GM12865 (cell line): ENCODE data around the gene SERPINA6.
A peak's percentile ranks its signal among the peaks of the same experiment; 100 is the strongest.

Experiments
- DNase-seq: peaks from one replicate; pipeline ENCODE4 v3.0.0; 2010; ENCODE audit warnings: low read depth
- H3K4me3 ChIP-seq: 2 replicates; pipeline ENCODE4 v1.5.1; 2011; ENCODE audit warnings: mild to moderate bottlenecking, low read depth, low read length, control low read depth
- TF ChIP-seq, protein P1 (sequence below): IDR thresholded peaks from 2 replicates; pipeline ENCODE4 v1.5.1; 2011; ENCODE audit warnings: low read length, control low read depth, low read depth, inconsistent platforms; ENCODE audit not compliant: insufficient read depth; ENCODE audit errors: missing control alignments

The SERPINA6 gene

DNA sequence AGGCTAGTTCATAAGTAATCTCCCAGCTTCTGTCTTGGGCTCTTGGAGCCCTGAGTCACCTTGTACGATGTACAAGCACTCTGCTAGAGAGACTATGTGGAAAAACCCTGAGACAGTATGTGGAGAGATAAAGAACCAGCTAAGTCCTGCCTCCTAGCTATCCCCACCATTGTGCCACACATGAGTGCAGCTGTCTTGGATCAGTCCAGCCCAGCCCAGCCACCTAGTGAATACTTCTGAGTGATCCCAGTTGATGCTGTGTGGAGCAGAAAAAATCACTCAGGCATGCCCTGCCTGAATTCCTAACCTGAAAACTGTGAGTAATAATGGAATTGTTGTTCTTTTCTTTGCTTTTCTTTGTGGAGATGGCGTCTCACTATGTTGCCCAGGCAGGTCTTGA, 5.1 kb upstream of the SERPINA6 start:
- DNase-seq, result no peak

GRCh38 chr14:94321421-94322271, 1.5 kb downstream of the SERPINA6 start:
- DNase-seq, result no peak
- TF ChIP-seq, protein P1, sequence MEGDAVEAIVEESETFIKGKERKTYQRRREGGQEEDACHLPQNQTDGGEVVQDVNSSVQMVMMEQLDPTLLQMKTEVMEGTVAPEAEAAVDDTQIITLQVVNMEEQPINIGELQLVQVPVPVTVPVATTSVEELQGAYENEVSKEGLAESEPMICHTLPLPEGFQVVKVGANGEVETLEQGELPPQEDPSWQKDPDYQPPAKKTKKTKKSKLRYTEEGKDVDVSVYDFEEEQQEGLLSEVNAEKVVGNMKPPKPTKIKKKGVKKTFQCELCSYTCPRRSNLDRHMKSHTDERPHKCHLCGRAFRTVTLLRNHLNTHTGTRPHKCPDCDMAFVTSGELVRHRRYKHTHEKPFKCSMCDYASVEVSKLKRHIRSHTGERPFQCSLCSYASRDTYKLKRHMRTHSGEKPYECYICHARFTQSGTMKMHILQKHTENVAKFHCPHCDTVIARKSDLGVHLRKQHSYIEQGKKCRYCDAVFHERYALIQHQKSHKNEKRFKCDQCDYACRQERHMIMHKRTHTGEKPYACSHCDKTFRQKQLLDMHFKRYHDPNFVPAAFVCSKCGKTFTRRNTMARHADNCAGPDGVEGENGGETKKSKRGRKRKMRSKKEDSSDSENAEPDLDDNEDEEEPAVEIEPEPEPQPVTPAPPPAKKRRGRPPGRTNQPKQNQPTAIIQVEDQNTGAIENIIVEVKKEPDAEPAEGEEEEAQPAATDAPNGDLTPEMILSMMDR, result no peak
- no peak overlapping the region for H3K4me3 ChIP-seq

More for the DNA sequence above, 5.1 kb upstream of the SERPINA6 start:
- TF ChIP-seq, protein P1, result no peak
- H3K4me3 ChIP-seq, result no peak overlapping the region

DNA sequence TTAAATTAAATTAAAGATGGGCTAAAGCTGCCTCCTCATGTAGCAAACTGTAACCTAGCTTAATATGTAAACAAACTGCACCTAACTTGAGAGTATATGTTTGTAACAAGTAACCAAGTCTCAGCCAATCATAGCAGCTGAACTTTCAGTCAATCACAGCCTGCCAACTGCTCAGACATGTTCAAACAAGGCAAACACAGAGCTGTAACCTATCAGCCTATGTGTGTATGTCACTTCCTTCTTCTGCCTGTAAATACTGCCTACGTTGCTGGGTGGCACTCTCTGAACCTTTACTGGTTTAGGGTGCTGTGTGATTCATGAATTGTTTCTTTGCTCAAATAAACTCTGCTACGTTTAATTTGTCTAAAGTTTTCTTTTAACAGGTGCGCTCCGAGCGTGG, 2.9 kb downstream of the SERPINA6 start:
- peak; percentile 35 for DNase-seq
- no peak overlapping the region for H3K4me3 ChIP-seq
- TF ChIP-seq, protein P1, result no peak

DNA sequence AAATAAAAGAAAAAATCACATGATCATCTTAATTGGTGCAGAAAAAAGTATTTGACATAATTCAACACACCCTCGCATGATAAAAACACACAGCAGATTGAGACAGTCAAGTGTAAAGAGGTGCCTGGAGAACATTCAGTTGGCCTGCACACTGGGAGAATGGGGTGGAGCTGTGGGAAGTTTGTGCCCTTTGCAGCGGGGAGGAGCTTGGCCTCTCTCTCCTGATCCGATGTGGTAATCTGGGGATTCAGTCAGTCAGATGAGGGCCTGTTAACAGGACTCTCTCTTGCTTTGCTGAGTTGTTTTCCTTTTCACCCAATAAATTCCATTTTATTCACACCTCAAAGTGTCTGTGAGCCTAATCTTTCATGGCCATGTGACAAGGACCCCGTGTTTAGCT, 5.9 kb downstream of the SERPINA6 start:
- TF ChIP-seq, protein P1, result no peak
- H3K4me3 ChIP-seq, result no peak overlapping the region
- DNase-seq, result no peak

DNA sequence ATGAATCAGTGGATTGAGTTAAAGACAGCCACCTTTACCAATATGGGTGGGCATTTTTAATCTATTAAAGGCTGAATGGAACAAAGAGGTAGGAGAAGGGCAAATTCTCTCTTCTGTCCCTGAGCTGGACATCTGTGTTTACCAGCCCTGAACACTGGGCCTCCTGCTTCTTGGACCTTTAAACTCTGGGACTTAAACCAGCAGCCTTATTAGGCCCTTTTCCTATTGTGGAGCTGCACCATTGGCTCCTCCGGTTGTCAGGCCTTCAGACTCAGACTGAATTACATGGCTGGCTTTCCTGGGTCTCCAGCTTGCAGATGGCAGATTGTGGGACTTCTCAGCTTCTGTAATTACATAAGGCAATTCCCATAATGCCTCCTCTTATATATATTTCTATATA, 6.4 kb downstream of the SERPINA6 start:
- DNase-seq, result no peak
- no peak overlapping the region for H3K4me3 ChIP-seq
- TF ChIP-seq, protein P1, result no peak

GRCh38 chr14:94314890-94315289, 8.2 kb downstream of the SERPINA6 start:
- no peak for DNase-seq
- TF ChIP-seq, protein P1, result no peak
- H3K4me3 ChIP-seq, result no peak overlapping the region
